WTC11 (cell line): Measurements from ENCODE around the gene ABCB8. TPM values are rescaled to one million over a fixed set of nuclear protein-coding genes. Genes with fewer than 3 reads are reported as not detected.

Source experiments
- ATAC-seq: fragments of 200-7000 bp; cut with Tn5 transposase; 2 replicates; pipeline ENCODE4 v1.10.0; 2021; ENCODE audit warnings: mild to moderate bottlenecking, moderate library complexity
- CTCF ChIA-PET: fragments of 300-600 bp; sonication (Branson Sonifier 250); formaldehyde crosslinking; loops from one replicate; lab custom pipeline; 2021; ENCODE audit warnings: antibody characterized with exemption; lab: Charles Lee
- POLR2A ChIA-PET: fragments of 350-600 bp; sonication (Branson Sonifier 250); formaldehyde crosslinking; loops from one replicate; lab custom pipeline; 2021; ENCODE audit warnings: antibody characterized with exemption; lab: Charles Lee
- DNase-seq: peaks from one replicate; pipeline ENCODE4 v3.0.0; 2021; ENCODE audit warnings: low spot score
- H3K27ac Mint-ChIP-seq: 2 replicates; pipeline ENCODE4 v1.8.0; 2021; ENCODE audit warnings: mixed read lengths
- H3K27me3 Mint-ChIP-seq: 2 replicates; pipeline ENCODE4 v1.8.0; 2021; ENCODE audit warnings: low read depth, mild to moderate bottlenecking, moderate library complexity, mixed read lengths
- H3K36me3 Mint-ChIP-seq: 2 replicates; pipeline ENCODE4 v1.8.0; 2021; ENCODE audit warnings: mixed read lengths
- H3K4me1 Mint-ChIP-seq: 2 replicates; pipeline ENCODE4 v1.8.0; 2022; ENCODE audit warnings: mixed read lengths
- H3K4me3 Mint-ChIP-seq: 2 replicates; pipeline ENCODE4 v1.8.0; 2021; ENCODE audit warnings: mild to moderate bottlenecking, moderate library complexity, mixed read lengths
- H3K9me3 Mint-ChIP-seq: 2 replicates; pipeline ENCODE4 v1.8.0; 2021; ENCODE audit warnings: mixed read lengths
- ATF1 ChIP-seq: sonication (generic); formaldehyde crosslinking; IDR thresholded peaks from 2 replicates; pipeline ENCODE4 v1.8.1; 2023; ENCODE audit warnings: mild to moderate bottlenecking, moderate library complexity, missing genetic modification reagents
- CDX4 ChIP-seq: fragments of 250-450 bp; sonication (Bioruptor Pico); IDR thresholded peaks from 2 replicates; pipeline ENCODE4 v1.9.0; 2021; ENCODE audit warnings: moderate library complexity, mild to moderate bottlenecking, inconsistent platforms, borderline replicate concordance
- E2F5 ChIP-seq: sonication (generic); formaldehyde crosslinking; IDR thresholded peaks from 2 replicates; pipeline ENCODE4 v1.8.1; 2022; ENCODE audit warnings: mild to moderate bottlenecking, moderate library complexity, missing genetic modification reagents
- FOXJ3 ChIP-seq: sonication (generic); formaldehyde crosslinking; IDR thresholded peaks from 2 replicates; pipeline ENCODE4 v1.9.0; 2021; ENCODE audit warnings: missing genetic modification reagents, mild to moderate bottlenecking, borderline replicate concordance
- GABPB1 ChIP-seq: sonication (generic); formaldehyde crosslinking; IDR thresholded peaks from 2 replicates; pipeline ENCODE4 v1.8.1; 2023; ENCODE audit warnings: mild to moderate bottlenecking, missing genetic modification reagents
- IRF2 ChIP-seq: sonication (generic); formaldehyde crosslinking; IDR thresholded peaks from 2 replicates; pipeline ENCODE4 v1.8.0; 2022; ENCODE audit warnings: low read depth, missing genetic modification reagents, borderline replicate concordance
- MLX ChIP-seq: sonication (generic); formaldehyde crosslinking; IDR thresholded peaks from 2 replicates; pipeline ENCODE4 v1.8.1; 2023; ENCODE audit warnings: mild to moderate bottlenecking, missing genetic modification reagents, moderate library complexity
- MYBL2 ChIP-seq: sonication (generic); formaldehyde crosslinking; IDR thresholded peaks from 2 replicates; pipeline ENCODE4 v1.8.1; 2023; ENCODE audit warnings: mild to moderate bottlenecking, moderate library complexity, missing genetic modification reagents
- NR1H2 ChIP-seq: sonication (generic); formaldehyde crosslinking; IDR thresholded peaks from 2 replicates; pipeline ENCODE4 v1.9.0; 2021; ENCODE audit warnings: mild to moderate bottlenecking, moderate library complexity, missing genetic modification reagents
- PRRX2 ChIP-seq: fragments of 250-450 bp; sonication (Bioruptor Pico); IDR thresholded peaks from 2 replicates; pipeline ENCODE4 v1.8.0; 2021; ENCODE audit warnings: mild to moderate bottlenecking
- RELA ChIP-seq: sonication (generic); formaldehyde crosslinking; IDR thresholded peaks from 2 replicates; pipeline ENCODE4 v1.8.1; 2022; ENCODE audit warnings: missing genetic modification reagents, mild to moderate bottlenecking, borderline replicate concordance
- SMAD3 ChIP-seq: sonication (generic); formaldehyde crosslinking; IDR thresholded peaks from 2 replicates; pipeline ENCODE4 v1.8.0; 2022; ENCODE audit warnings: missing genetic modification reagents, mild to moderate bottlenecking, borderline replicate concordance
- TCF7 ChIP-seq: sonication (generic); formaldehyde crosslinking; IDR thresholded peaks from 2 replicates; pipeline ENCODE4 v1.8.0; 2022; ENCODE audit warnings: mild to moderate bottlenecking, low read depth, missing genetic modification reagents, moderate library complexity
- ZBTB43 ChIP-seq: sonication (generic); formaldehyde crosslinking; IDR thresholded peaks from 2 replicates; pipeline ENCODE4 v1.8.1; 2023; ENCODE audit warnings: mild to moderate bottlenecking, missing genetic modification reagents
- ZNF138 ChIP-seq: sonication (generic); formaldehyde crosslinking; conservative IDR thresholded peaks from 2 replicates; pipeline ENCODE4 v1.8.1; 2022; ENCODE audit warnings: mild to moderate bottlenecking, moderate library complexity, missing genetic modification reagents
- ZNF232 ChIP-seq: sonication (generic); formaldehyde crosslinking; IDR thresholded peaks from 2 replicates; pipeline ENCODE4 v1.8.0; 2022; ENCODE audit warnings: mild to moderate bottlenecking, missing genetic modification reagents
- ZNF317 ChIP-seq: sonication (generic); formaldehyde crosslinking; IDR thresholded peaks from 2 replicates; pipeline ENCODE4 v1.8.1; 2023; ENCODE audit warnings: low read depth, mild to moderate bottlenecking, moderate library complexity, missing genetic modification reagents, borderline replicate concordance
- total RNA-seq: library from RNA; stranded (reverse); gene quantifications from 3 replicates; pipeline ENCODE4 v1.2.3, GENCODE V29; 2021
- TF ChIP-seq, protein P1 (sequence below): sonication (generic); formaldehyde crosslinking; IDR thresholded peaks from 2 replicates; pipeline ENCODE4 v1.8.0; 2022; ENCODE audit warnings: mild to moderate bottlenecking, missing genetic modification reagents
- TF ChIP-seq, protein P2 (sequence below): fragments of 250-450 bp; sonication (Bioruptor Pico); conservative IDR thresholded peaks from 2 replicates; pipeline ENCODE4 v1.9.0; 2021; ENCODE audit warnings: mild to moderate bottlenecking

The ABCB8 gene
- total RNA-seq, 1 experiment from 2014 or later = 35.9 TPM

DNA sequence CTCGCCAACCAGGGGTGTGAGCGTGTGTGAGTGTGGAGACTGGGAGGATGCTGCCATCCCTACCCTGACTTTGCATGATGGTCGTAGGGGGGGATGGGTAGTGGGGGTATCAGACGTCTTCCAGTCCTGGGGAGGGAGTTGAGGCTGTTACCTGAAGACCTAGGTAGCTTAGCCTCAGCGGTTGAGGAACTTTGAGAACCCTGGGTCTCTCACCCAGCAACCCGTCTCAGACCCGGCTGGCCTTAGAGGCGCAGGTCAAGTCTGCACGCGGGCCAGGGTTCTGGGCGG, 33.8 kb downstream of the ABCB8 start:
- H3K4me3 Mint-ChIP-seq = peak overlapping the region; percentile 83
- peaks cover 2% of the 10 kb centered on the region; the same call in 1 of the 2 replicates for H3K27me3 Mint-ChIP-seq
- 0 out of 2 replicates have a peak overlapping the region, but pooled peaks have one; percentile 57 for H3K27ac Mint-ChIP-seq
- peaks cover 32% of the 10 kb centered on the region for H3K4me1 Mint-ChIP-seq
- CTCF ChIA-PET = interaction anchor here (0.5 to 2.6 kb wide), 29 partner anchors 11 to 182 kb away, joined by 3 to 36 read pairs (median 5); partner anchors contain the start of genes ABCB8, FASTK and H2BK1
- POLR2A ChIA-PET = interaction anchor here (1.3 to 2.3 kb wide), 9 partner anchors 11 to 165 kb away, joined by 4 to 13 read pairs (median 9); partner anchors contain the start of genes ABCB8, ABCF2, FASTK and TMUB1
- TF ChIP-seq FOXJ3 (CRISPR knock-in tag) (no peak), TCF7 (no peak), RELA (CRISPR knock-in tag) (no peak), CDX4 (CRISPR knock-in tag) (no peak), ZNF138 (CRISPR knock-in tag) (no peak), IRF2 (CRISPR knock-in tag) (no peak), GABPB1 (no peak), ZNF232 (CRISPR knock-in tag) (no peak), SMAD3 (CRISPR knock-in tag) (no peak), ZBTB43 (CRISPR knock-in tag) (no peak), ATF1 (no peak), MLX (CRISPR knock-in tag) (no peak), NR1H2 (CRISPR knock-in tag) (no peak), MYBL2 (no peak), E2F5 (no peak), ZNF317 (CRISPR knock-in tag) (no peak), PRRX2 (CRISPR knock-in tag) (no peak)
- TF ChIP-seq, protein P1, sequence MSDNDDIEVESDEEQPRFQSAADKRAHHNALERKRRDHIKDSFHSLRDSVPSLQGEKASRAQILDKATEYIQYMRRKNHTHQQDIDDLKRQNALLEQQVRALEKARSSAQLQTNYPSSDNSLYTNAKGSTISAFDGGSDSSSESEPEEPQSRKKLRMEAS = no peak
- TF ChIP-seq, protein P2, sequence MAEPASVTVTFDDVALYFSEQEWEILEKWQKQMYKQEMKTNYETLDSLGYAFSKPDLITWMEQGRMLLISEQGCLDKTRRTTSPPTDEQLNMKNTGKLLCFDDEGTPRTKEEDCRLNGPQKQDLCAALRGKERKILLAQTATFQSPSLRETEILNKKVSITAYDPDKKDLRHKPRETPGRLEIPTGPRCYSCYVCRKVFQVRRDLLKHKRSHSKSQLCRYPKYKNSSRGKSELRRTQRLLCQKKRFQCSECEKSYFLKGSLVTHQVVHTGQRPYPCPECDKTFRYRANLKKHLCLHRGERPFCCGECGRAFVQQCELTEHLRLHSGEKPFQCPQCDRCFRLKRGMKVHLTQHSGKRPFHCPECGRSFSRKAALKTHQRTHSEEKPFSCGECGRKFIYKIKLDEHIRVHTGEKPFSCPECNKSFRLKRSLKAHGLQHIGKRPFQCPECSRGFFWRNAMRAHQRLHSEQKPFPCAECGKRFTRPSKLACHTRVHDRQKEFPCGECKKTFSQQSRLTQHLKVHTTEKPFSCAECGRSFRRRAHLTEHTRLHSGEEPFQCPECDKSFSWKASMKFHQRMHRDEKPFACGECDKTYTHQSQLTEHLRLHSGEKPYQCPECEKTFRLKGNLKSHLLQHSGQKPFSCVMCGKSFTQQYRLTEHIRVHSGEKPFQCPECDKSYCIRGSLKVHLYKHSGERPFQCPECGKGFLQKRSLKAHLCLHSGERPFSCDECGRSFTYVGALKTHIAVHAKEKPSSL (CRISPR knock-in tag) = no peak
- no peak for ATAC-seq
- H3K36me3 Mint-ChIP-seq = peaks cover 8% of the 10 kb centered on the region
- no peaks in the 10 kb centered on the region for H3K9me3 Mint-ChIP-seq
- no peak for DNase-seq
